Nephron (organoid): ENCODE results near the gene SERP1.

ENCODE experiments used
- H3K27ac Mint-ChIP-seq, 3 experiments: 2 replicates each; pipeline ENCODE4 v1.8.0; 2020; ENCODE audit warnings: mixed read lengths in 3 of 3, mild to moderate bottlenecking in 2 of 3, moderate library complexity in 1 of 3
- H3K27me3 Mint-ChIP-seq: 2 replicates; pipeline ENCODE4 v1.8.0; 2021; ENCODE audit warnings: low read depth, mild to moderate bottlenecking, moderate library complexity, mixed read lengths
- H3K36me3 Mint-ChIP-seq: 2 replicates; pipeline ENCODE4 v1.8.0; 2020; ENCODE audit warnings: low read depth, mixed read lengths
- H3K4me1 Mint-ChIP-seq: 2 replicates; pipeline ENCODE4 v1.8.0; 2020; ENCODE audit warnings: mixed read lengths
- H3K4me3 Mint-ChIP-seq, 3 experiments: 2 replicates each; pipeline ENCODE4 v1.8.0; 2020; ENCODE audit warnings: mild to moderate bottlenecking in 3 of 3, mixed read lengths in 3 of 3, moderate library complexity in 2 of 3
- H3K9me3 Mint-ChIP-seq: 2 replicates; pipeline ENCODE4 v1.8.0; 2020; ENCODE audit warnings: mixed read lengths
- TF ChIP-seq, protein P1 (sequence below), 3 experiments: fragments of 200-600 bp; sonication (generic); IDR thresholded peaks; one replicate each; pipeline ENCODE4 v1.5.0; 2021; ENCODE audit warnings: antibody characterized with exemption in 3 of 3; ENCODE audit not compliant: unreplicated experiment in 3 of 3

The SERP1 gene

DNA sequence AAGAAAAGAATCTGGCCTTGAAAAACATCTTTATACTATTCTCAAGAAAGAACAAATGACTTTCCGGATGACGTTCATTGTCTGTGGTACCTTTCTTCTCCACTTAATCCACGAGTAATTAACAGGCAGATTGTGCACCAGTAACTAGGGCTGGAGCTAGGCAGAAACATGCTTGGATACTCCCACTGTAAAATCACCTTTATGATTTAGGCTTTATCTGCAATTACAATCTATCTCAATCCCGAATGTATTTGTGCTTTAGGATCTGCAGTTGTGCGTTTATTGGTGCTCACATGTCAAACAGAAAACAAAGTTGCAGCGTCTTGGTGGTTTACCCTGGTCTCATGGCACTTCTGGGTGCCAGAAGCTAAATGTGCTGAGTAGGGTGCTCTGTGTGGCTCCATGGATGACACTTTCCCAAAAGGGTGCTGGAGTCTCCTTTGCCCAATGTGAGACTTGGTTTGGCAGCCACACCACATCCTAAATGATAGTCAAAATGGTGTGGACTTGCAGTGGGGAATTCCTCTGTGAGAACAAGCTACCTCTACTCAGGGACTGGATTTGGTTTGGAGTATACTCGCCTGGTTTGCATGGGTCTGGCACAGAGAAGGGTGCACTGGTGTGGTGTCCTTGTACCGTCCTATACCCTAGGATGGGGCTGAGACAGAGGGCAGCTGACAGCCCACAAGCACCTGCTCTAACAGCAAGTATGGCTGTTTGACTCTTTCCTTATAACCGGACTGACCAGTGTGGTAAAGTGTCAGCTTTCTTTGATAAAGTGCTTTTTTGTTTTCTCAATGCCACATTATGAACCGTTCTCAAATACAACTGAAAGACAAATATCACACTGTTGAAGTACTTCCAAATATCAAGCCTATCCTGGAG lies 7.7 kb downstream of the SERP1 start:
- no peaks in the 10 kb centered on the region for H3K9me3 Mint-ChIP-seq

DNA sequence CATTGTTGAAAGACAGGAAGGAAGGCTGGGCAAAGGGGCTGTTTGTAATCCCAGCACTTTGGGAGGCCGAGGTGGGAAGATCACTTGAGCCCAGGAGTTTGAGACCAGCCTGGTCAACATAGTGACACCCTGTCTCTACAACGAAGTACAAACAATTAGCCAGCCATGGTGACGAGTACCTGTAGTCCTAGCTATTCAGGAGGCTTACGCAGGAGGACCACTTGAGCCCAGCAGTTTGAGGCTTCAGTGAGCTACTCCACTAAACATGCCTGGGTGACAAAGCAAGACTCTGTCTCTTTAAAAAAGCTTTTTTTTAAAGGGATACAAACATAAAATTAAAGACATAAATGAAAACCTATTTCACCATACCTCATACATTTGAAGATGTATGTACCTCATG lies 11.1 kb downstream of the SERP1 start:
- no peak overlapping the region for H3K27ac Mint-ChIP-seq
- no peaks in the 10 kb centered on the region for H3K4me1 Mint-ChIP-seq
- H3K36me3 Mint-ChIP-seq = peaks cover 4% of the 10 kb centered on the region
- H3K27me3 Mint-ChIP-seq = no peaks in the 10 kb centered on the region
- TF ChIP-seq, protein P1, sequence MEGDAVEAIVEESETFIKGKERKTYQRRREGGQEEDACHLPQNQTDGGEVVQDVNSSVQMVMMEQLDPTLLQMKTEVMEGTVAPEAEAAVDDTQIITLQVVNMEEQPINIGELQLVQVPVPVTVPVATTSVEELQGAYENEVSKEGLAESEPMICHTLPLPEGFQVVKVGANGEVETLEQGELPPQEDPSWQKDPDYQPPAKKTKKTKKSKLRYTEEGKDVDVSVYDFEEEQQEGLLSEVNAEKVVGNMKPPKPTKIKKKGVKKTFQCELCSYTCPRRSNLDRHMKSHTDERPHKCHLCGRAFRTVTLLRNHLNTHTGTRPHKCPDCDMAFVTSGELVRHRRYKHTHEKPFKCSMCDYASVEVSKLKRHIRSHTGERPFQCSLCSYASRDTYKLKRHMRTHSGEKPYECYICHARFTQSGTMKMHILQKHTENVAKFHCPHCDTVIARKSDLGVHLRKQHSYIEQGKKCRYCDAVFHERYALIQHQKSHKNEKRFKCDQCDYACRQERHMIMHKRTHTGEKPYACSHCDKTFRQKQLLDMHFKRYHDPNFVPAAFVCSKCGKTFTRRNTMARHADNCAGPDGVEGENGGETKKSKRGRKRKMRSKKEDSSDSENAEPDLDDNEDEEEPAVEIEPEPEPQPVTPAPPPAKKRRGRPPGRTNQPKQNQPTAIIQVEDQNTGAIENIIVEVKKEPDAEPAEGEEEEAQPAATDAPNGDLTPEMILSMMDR (IDR thresholded peaks at IDR 0.05; ENCODE audit: unreplicated experiment in 3 of 3) = no peak
- no peak overlapping the region for H3K4me3 Mint-ChIP-seq
- H3K9me3 Mint-ChIP-seq = no peaks in the 10 kb centered on the region

More for the DNA sequence above, 7.7 kb downstream of the SERP1 start:
- H3K4me3 Mint-ChIP-seq = no peak overlapping the region
- no peaks in the 10 kb centered on the region for H3K4me1 Mint-ChIP-seq
- peaks cover 11% of the 10 kb centered on the region for H3K36me3 Mint-ChIP-seq
- no peaks in the 10 kb centered on the region for H3K27me3 Mint-ChIP-seq
- TF ChIP-seq, protein P1 (IDR thresholded peaks at IDR 0.05; ENCODE audit: unreplicated experiment in 3 of 3) = no peak
- H3K27ac Mint-ChIP-seq = no peak overlapping the region

DNA sequence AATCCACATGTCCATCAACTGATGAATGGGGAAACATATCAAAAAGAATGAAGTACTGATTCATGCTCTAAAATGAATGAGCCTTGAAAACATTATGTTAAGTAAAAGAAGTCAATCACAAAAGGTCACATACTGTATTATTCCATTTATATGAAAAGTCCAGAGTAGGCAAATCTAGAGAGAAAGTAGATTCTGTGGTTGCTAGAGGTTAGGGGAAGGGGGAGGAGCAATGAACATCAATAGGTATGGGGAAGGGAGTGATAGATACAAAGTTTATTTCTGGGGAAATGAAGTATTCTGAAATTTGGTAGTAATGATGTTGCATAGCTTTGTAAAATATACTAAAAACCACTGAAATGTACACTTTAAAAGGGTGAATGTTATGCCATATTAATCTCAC lies 14.5 kb downstream of the SERP1 start:
- no peaks in the 10 kb centered on the region for H3K27me3 Mint-ChIP-seq
- no peak overlapping the region for H3K4me3 Mint-ChIP-seq
- TF ChIP-seq, protein P1 (IDR thresholded peaks at IDR 0.05; ENCODE audit: unreplicated experiment in 3 of 3) = no peak
- H3K36me3 Mint-ChIP-seq = no peaks in the 10 kb centered on the region
- no peak overlapping the region for H3K27ac Mint-ChIP-seq
- no peaks in the 10 kb centered on the region for H3K9me3 Mint-ChIP-seq
- H3K4me1 Mint-ChIP-seq = no peaks in the 10 kb centered on the region

- Mint-ChIP-seq H3K9me3 (no peaks in the 10 kb centered on the region), H3K4me3 (no peak overlapping the region), H3K36me3 (no peaks in the 10 kb centered on the region), H3K27me3 (no peaks in the 10 kb centered on the region), H3K4me1 (no peaks in the 10 kb centered on the region), H3K27ac (peak overlapping the region in 1 of 3 experiments; percentile 26)
- TF ChIP-seq, protein P1 (IDR thresholded peaks at IDR 0.05; ENCODE audit: unreplicated experiment in 3 of 3) = peak; percentile 24 to 51 (median 34)
Observed at GRCh38 chr3:150528354-150528797, 17.9 kb downstream of the SERP1 start.

DNA sequence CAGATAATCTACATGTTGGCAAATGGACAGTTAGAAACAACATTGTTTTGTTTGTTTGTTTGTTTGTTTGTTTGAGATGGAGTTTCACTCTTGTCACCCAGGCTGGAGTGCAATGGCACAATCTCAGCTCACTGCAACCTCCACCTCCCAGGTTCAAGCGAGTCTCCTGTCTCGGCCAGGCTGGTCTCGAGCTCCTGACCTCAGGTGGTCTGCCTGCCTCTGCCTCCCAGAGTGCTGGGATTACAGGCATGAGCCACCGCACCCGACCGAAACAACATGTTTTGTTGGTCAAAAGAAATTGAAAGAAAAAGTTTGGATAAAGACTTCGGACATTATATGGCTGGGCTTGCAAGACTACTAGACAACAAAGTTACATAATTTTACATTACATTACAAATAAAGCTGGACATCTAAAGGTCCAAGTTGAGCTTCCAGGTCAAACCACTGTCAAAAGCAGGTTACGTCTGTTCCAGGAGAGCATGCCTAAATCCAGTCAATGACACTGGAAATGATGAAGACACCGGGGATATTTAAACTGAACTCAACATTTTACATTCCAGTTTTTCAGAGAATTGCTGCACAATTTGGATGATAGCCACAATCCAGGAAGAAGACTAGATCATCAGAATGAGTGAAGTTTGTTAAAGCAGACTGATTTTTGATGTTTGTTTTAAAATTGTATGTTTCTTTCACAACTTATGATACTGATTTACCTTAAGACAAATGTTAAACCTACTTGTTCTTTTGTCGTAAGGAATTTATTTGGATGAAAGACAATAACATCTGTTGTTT lies 18.6 kb downstream of the SERP1 start:
- H3K27me3 Mint-ChIP-seq = no peaks in the 10 kb centered on the region
- H3K9me3 Mint-ChIP-seq = no peaks in the 10 kb centered on the region
- H3K27ac Mint-ChIP-seq = no peak overlapping the region
- H3K4me1 Mint-ChIP-seq = no peaks in the 10 kb centered on the region
- no peak overlapping the region for H3K4me3 Mint-ChIP-seq
- no peaks in the 10 kb centered on the region for H3K36me3 Mint-ChIP-seq
- TF ChIP-seq, protein P1 (IDR thresholded peaks at IDR 0.05; ENCODE audit: unreplicated experiment in 3 of 3) = no peak
